Gastroesophageal sphincter (tissue), 3 donors: ENCODE data around the gene DAGLB.

Experiments
- EP300 ChIP-seq: sonication (generic); formaldehyde crosslinking; IDR thresholded peaks from one replicate; pipeline ENCODE4 v1.6.1; 2017; ENCODE audit warnings: antibody characterized with exemption, mild to moderate bottlenecking
- POLR2A ChIP-seq, 2 donors: fragments of 450-650 bp; IDR thresholded peaks; one replicate each; pipeline ENCODE4 v1.6.1; 2017; ENCODE audit warnings: antibody characterized with exemption in 2 of 2, mild to moderate bottlenecking in 2 of 2, moderate library complexity in 1 of 2
- POLR2AphosphoS5 ChIP-seq: sonication (generic); formaldehyde crosslinking; IDR thresholded peaks from one replicate; pipeline ENCODE4 v1.6.1; 2017; ENCODE audit warnings: antibody characterized with exemption
- TF ChIP-seq, protein P1 (sequence below), 4 experiments: fragments of 200-600 bp in 2 of 4; fragments of 450-650 bp in 2 of 4; sonication (generic) in 1 of 4; IDR thresholded peaks; one replicate each; pipeline ENCODE4 v1.5.1; 2017 to 2019; ENCODE audit warnings: antibody characterized with exemption in 4 of 4, mild to moderate bottlenecking in 2 of 4, moderate library complexity in 2 of 4

DNA sequence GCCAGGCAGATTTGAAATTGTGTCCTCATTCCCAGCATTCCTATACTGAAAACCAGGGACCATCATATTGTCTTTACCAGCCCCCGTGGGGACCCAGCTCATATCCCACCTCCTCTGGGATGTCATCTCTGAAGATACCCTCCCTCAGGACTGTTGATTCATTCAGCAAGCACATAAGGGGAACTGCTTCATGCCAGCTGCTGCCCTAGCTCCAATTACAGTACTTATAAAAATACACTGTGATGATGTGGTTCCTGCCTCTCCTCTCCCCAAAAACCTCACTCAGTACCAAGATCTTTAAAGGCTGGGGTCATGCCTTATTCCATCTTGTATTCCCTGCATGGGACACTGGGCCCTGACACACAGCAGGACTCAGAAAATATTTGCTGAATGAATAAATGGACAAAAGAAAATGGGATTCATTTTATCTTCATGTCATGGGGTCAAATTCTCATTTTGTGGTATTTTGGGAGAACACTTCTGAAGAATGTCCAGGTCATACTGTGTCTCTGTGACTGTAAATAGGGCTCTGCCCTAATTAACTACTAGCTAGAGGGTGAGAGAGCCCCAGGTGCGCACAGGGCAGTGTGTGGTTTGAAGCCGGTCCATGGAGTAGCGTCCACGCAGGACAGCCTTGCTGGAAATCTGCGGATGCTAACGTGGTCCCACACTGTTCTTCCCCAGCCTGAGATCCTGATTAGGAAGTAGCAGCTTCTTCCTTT lies 29.0 kb upstream of the DAGLB start:
- TF ChIP-seq, protein P1, sequence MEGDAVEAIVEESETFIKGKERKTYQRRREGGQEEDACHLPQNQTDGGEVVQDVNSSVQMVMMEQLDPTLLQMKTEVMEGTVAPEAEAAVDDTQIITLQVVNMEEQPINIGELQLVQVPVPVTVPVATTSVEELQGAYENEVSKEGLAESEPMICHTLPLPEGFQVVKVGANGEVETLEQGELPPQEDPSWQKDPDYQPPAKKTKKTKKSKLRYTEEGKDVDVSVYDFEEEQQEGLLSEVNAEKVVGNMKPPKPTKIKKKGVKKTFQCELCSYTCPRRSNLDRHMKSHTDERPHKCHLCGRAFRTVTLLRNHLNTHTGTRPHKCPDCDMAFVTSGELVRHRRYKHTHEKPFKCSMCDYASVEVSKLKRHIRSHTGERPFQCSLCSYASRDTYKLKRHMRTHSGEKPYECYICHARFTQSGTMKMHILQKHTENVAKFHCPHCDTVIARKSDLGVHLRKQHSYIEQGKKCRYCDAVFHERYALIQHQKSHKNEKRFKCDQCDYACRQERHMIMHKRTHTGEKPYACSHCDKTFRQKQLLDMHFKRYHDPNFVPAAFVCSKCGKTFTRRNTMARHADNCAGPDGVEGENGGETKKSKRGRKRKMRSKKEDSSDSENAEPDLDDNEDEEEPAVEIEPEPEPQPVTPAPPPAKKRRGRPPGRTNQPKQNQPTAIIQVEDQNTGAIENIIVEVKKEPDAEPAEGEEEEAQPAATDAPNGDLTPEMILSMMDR (IDR thresholded peaks at IDR 0.05): no peak
- TF ChIP-seq POLR2A (IDR thresholded peaks at IDR 0.05) (no peak), POLR2AphosphoS5 (no peak), EP300 (no peak)
